Fibroblast of skin of right biceps (primary cell): Measurements from ENCODE around the gene CYFIP1.

Source experiments
- DNase-seq: peaks from one replicate; pipeline ENCODE4 v3.0.0-alpha.2; 2013

CYFIP1 gene

DNA sequence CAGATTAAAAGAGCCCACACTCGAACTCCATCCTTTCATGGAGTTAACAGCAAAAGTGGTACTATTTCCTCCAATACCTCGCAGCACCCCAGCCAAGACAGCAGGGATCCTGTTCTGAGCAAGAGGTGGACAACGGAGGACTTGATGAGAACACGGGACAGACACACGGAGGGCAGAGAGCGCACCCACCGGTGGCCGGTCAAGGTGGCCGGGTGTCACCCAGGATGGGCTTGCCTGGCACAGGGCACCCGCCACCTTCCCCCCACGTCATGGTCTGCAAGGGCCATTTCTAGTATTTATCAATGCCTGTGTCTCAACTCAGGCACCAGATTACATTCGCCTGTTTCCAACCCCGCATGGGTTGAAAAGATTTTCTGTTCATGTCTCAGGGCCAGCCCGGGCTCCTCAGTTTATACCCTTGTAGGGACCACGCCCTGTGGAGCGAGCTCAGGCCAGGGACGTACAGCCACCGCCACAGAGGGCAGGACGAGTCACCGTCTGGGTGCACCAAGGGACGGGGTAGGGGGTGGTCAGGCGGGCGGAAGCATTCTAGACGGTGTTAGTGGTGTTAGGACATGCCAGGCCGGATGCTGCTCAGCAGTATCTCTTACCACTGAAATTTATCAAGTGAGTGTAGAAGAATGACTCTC, 64.2 kb downstream of the CYFIP1 start:
- DNase-seq = no peak

GRCh38 chr15:22913646-22914380, 66.4 kb downstream of the CYFIP1 start:
- DNase-seq = no peak

- DNase-seq = no peak
Observed at GRCh38 chr15:22912256-22912655, 67.9 kb downstream of the CYFIP1 start.

DNA sequence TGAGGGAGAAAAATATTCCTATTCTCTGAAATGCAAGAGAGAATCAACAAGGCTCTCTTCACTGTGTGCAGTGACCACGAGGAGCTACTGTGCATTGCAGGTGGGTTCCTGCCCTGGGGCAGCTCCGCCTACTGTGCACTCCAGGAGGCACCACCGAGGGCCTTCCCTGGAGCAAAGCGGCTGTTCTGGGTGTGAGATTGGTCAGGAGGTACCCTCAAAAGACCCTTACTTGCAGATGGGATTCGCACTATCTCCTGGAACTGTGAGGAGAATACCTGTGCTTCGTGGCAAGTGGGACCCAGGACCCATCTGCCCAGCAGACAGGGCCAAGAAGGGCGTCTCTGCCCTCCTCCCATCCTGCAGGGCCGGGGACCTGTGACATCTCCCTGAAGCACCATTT, 68.9 kb downstream of the CYFIP1 start:
- no peak for DNase-seq

DNA sequence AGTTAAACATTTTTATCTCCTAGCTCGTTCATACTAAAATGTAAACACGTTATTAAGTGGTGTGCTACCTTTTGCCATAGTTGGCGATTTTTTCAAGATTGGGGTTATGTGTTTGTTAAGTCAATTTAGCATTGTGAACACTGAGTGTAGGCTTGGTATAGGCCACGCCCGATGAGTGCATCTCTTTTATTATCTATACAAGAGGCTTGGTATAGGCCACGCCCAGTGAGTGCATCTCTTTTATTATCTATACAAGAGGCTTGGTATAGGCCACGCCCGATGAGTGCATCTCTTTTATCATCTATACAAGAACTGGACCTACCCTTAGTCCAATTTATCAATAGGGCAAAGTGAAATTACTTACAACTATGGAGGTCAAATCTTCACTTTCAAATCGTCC, 71.3 kb downstream of the CYFIP1 start:
- no peak for DNase-seq

DNA sequence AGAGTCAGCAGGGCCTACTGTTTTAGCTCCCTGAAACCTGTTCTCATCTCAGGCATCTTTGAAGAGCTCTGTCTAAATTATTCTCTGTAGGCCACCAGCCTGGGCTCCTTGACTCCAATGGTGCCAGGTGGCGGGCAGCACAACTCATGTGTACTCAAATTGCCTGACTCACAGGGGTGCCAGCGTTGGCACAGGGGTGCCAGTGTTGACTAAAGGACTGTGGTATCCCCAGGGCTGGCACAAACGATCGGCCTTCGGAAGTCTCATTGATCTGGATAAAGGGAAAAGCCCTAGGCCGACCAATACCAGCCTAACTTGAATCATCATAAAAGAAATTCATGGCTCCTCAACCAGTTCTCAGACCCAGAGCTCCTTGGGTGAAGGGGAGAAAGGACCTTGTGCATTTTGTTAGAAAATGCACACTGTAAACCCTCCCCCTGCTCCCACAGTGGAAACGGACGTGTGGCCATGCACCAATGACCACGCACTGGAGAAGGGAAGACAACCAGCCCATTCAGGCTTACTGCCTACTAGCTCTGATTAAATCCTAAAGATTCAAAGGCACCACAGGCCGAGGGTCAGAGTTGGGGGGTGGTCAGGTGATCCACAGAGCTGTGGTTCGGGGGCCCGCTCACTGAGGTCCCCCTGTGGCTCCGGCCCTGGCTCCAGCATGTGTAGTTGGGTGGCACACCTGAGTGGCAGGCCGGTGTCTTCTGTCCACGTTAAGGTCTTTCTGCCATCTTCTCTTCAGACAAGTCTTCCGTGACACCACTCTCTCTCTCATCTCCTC, 72.8 kb downstream of the CYFIP1 start:
- no peak for DNase-seq

DNA sequence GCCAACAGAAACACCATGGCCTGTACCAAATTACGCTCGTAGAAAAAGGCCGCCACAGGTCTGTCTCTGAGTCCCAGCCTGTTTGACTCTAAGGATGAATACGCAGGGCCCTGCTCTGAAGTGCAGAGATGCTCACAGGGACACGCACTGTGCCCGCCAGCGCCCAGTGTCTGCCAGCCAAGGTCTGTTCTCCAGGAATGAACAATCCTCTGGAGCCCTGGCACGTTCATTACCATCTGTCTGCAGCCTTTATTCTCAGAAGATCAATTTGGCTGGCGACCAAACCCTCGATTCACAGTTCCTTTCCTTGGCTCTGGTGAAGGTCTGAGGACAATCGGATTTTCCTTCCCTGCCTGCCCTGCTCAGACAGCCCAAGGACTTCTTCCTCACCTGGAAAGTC, 75.4 kb downstream of the CYFIP1 start:
- DNase-seq = no peak

DNA sequence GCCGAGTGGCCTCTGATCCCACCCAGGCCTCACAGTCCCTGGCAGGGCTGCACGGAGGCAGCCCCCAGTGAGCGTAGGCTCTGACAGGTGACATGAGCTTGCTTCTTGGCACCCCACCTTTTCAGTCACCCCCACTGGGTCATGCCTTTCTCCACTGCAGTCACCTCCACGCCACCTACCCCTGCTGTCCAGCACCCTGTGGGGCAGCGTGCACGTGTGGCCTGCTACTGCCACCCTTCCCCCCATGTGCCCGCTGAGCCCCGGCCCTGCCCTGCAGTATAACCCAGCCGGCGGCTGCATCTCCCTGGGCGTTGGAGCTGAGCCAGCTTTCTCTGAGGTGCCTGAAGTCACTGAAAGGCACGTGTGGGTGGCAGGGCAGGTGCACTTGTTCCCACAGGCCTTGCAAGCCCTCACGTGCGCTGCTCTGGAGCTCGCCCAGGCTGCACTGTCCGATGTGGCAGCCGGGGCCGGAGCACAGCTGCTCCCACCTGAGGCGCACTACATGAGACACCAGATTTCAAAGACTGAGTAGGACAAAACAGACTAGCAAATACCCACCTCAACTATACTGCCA, 76.1 kb downstream of the CYFIP1 start:
- no peak for DNase-seq

DNA sequence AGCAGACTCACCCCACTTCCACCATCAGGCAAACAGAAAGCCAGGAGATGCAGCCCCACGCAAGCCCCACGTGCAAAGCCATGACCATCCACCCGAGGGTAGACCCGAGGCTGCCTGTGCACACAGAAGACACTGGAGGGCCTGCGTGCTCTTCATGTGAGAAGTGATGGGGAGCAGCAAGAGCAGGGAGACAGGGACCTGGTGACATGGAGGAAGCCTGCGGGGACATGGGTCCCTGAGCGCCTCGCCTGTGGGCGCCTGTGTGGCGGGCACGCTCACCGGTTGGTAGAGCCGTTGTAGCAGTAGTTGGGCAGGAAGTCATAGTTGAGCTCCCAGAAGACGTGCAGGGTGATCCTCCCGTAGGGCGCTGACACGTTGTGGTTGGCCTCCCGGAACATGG, 76.7 kb downstream of the CYFIP1 start:
- no peak for DNase-seq

DNA sequence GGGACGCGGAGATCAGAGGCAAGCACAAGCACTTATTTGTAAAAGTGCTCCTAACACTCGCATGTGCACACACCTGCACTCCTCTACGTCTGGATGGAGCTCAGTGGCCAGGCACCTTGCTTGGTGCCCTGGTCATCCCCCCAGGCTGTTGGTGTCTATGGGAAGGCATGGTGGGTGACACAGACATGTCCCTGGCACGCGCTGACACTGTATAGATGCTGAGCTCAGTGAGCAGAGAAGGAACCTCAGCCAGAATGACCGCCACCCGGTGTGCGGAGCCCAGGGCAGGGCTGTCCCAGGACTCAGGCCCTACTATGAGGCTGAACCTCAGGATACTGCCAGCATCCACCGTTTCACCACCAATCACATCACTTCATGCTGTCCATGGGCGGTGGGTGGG, 77.2 kb downstream of the CYFIP1 start:
- DNase-seq = no peak

DNA sequence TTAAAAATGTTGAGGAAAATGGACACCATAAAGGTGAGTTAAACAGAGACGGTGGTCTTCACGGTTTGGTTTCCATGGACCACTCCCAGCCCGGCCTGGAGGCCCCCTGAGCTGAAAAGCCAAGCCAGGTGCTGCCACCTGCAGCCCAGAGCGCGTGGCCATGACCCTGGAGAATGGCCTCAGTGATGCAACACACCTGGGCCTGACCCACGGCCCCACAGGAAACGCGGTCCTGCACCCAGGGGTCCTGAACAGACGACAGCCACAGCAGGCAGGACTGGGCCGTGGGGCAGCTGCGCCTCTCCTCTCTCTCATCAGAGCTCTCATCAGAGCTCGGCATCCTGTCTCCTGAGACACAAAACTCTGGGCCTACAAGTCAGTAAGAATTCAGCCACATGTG, 77.6 kb downstream of the CYFIP1 start:
- DNase-seq = no peak

DNA sequence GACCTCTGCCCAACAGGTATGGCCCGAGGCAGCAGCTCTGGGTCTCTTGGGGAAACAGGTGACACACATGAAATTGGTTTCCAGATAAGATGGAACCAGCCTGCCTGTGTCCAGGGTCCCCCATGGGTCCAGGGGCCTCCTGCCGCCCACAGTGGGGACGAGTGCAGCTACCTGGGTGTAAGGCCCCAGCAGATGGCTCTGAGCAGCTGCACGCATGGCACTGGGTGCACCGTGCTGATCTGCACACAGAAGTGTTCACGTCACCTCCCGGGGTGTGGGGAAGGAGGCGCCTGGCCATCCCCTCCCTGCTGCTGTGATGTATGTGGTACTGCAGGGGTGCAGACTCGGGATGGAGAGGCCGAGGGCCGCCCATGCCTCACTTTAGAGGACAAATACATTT, 78.1 kb downstream of the CYFIP1 start:
- DNase-seq = no peak

DNA sequence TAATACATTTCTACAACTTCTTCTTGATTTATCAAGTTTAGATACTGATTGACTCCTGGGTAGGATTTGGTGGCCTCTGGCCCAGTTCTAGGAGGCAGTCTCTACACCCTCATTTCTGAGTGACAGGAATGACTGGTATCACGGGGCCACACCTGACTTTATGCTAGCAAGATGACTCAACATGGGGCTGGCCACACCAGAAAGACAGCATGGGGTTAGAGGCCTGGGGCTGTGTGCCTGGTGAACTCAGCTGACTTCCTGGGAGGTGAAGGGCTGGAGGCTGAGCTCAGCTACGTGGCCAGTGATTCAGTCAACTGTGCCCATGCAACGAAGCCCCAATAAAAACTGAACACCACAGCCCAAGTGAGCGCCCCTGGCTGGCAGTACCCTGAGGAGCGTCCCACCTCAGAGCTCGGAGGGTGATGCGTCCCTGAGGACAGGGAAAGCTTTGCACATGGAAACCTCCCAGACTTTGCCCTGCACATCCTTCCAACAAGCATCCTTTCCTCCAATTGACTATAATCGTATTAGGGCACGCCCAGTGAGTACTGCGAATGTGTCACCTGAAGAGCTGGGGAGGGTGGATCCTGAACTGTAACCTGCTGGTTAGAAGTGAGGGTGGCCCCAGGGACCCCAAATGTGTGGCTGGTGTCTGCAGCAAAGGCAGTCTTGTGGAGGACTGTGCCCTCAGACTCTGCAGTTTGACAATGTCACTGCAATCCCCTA, 84.5 kb downstream of the CYFIP1 start:
- peak; percentile 3 for DNase-seq

GRCh38 chr15:22893881-22894280, 86.3 kb downstream of the CYFIP1 start:
- no peak for DNase-seq

DNA sequence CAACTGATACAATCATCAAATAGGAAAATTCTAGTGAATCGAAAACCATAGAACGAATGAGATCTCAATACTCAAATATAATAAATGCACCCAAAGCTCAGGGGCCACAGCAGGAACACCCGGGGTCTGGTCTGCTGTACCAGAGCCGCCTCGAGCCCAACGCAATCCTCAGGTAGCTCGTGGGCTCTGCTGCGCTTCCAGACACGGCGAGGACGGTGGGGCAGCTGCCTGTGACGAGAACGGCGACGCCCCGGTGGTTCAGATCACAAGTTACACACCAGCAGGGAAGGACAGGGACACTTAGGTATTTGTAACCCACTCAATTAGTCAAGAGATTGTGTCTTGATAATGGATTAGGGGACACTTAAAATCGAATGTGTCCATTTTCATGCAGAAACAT, 87.1 kb downstream of the CYFIP1 start:
- no peak for DNase-seq

GRCh38 chr15:22892333-22892732, 87.8 kb downstream of the CYFIP1 start:
- no peak for DNase-seq

- DNase-seq = no peak
Observed at GRCh38 chr15:22891426-22892210, 88.5 kb downstream of the CYFIP1 start.

- DNase-seq = no peak
Observed at GRCh38 chr15:22890296-22890695, 89.9 kb downstream of the CYFIP1 start.

- DNase-seq = no peak
Observed at GRCh38 chr15:22889146-22889818, 90.9 kb downstream of the CYFIP1 start.

GRCh38 chr15:22888120-22888859, 91.9 kb downstream of the CYFIP1 start:
- DNase-seq = peak; percentile 93
